Measurements from ENCODE around the gene PMP22. TPM values are rescaled to one million over a fixed set of nuclear protein-coding genes. Genes with fewer than 3 reads are reported as not detected.

Gene PMP22
- total RNA-seq, 3 donors from 2014 or later (not counting 1 experiment from before 2014, with no cell fraction given): 5.7 TPM; not detected in 2

DNA sequence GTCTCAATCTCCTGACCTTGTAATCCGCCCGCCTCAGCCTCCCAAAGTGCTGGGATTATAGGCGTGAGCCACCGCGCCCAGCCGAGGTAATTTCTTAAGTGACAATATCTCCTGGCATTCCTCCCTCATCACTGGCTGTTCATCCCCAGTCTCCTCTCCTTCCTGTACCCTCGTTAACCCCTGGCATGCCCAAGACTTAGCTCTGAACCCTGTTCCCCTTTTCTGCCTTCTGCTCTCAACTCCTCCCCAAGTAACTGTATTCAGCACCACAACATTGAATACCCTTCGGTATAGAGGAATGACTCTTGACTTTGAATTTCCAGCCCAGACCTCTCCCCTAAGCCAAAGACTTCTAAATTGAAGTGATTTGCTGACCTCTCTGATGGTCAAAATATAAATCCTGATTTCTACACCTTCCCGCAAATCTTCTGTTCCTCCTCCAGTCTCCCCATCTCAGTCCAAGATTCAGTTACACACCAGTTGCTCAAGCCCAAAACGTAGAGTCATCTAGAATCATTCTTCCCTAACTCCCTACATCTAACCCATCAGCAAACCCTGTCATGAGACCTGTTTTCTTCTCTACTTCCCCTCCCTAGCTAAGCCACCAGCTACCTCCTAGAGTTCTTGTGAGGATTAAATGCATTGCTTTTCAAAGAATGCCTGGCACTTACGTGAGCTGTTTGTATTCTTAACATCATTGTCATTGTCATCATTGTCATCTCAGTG is 14.8 kb downstream of the PMP22 start:
- no peak overlapping the region for H3K27ac ChIP-seq (ENCODE audit: low read length)
- no peaks in the 10 kb centered on the region for H3K36me3 Mint-ChIP-seq
- no peaks in the 10 kb centered on the region for H3K4me1 Mint-ChIP-seq
- no peak overlapping the region for H3K27ac Mint-ChIP-seq
- DNase-seq (no peak), ATAC-seq (no peak)
- H3K36me3 ChIP-seq (ENCODE audit: control insufficient read depth, insufficient read depth, low read length): no peaks in the 10 kb centered on the region
- intact Hi-C loops (cut with micrococcal nuclease): loop anchor here (10.0 kb wide), 1 partner anchor 255 kb away; no protein-coding TSS in a partner anchor
- H3K27me3 Mint-ChIP-seq (ENCODE audit: low read depth in 2 of 2): peaks cover 9 to 13% of the 10 kb centered on the region in 2 donors
- H3K4me3 ChIP-seq (ENCODE audit: low read length): no peak overlapping the region
- no peaks in the 10 kb centered on the region for H3K27me3 ChIP-seq (ENCODE audit: control insufficient read depth, insufficient read depth, low read length)
- no peak overlapping the region for H3K4me3 Mint-ChIP-seq
- TF ChIP-seq, protein P1, sequence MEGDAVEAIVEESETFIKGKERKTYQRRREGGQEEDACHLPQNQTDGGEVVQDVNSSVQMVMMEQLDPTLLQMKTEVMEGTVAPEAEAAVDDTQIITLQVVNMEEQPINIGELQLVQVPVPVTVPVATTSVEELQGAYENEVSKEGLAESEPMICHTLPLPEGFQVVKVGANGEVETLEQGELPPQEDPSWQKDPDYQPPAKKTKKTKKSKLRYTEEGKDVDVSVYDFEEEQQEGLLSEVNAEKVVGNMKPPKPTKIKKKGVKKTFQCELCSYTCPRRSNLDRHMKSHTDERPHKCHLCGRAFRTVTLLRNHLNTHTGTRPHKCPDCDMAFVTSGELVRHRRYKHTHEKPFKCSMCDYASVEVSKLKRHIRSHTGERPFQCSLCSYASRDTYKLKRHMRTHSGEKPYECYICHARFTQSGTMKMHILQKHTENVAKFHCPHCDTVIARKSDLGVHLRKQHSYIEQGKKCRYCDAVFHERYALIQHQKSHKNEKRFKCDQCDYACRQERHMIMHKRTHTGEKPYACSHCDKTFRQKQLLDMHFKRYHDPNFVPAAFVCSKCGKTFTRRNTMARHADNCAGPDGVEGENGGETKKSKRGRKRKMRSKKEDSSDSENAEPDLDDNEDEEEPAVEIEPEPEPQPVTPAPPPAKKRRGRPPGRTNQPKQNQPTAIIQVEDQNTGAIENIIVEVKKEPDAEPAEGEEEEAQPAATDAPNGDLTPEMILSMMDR (IDR thresholded peaks at IDR 0.05): no peak
- H3K9me3 Mint-ChIP-seq: no peaks in the 10 kb centered on the region
- WGBS (ENCODE audit: insufficient coverage): 80% methylated on average over 11 of the region's 11 CpGs
- no peaks in the 10 kb centered on the region for H3K9me3 ChIP-seq (ENCODE audit: control insufficient read depth, insufficient read depth, low read length)
- no peaks in the 10 kb centered on the region for H3K4me1 ChIP-seq (ENCODE audit: control insufficient read depth, insufficient read depth, low read length)

DNA sequence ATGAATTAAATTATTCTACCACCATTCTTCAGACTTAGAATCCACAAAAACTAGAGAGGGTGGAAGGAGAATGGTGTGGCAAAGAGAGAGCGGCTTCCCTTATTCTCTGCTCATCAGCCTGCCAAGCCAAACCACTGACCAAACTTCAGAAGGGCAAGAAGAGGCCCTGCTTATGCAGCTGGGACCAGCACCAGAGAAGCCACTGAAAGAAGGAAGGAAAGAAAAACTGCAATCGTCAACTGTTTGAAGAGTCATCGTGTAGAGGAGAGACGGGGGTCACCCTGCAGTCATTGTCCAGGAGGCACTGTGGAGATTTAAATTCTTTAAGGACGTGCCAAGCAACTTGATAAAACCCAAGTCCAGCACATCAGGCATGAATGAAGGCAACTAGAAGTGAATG is 15.6 kb downstream of the PMP22 start:
- Mint-ChIP-seq H3K36me3 (no peaks in the 10 kb centered on the region), H3K9me3 (no peaks in the 10 kb centered on the region), H3K27me3 (ENCODE audit: low read depth in 2 of 2) (peaks cover 10 to 12% of the 10 kb centered on the region in 2 donors), H3K4me1 (no peaks in the 10 kb centered on the region), H3K27ac (no peak overlapping the region), H3K4me3 (no peak overlapping the region)
- Histone ChIP-seq H3K4me3 (ENCODE audit: low read length) (no peak overlapping the region), H3K27ac (ENCODE audit: low read length) (no peak overlapping the region), H3K27me3 (ENCODE audit: control insufficient read depth, insufficient read depth, low read length) (no peaks in the 10 kb centered on the region), H3K36me3 (ENCODE audit: control insufficient read depth, insufficient read depth, low read length) (no peaks in the 10 kb centered on the region), H3K4me1 (ENCODE audit: control insufficient read depth, insufficient read depth, low read length) (no peaks in the 10 kb centered on the region), H3K9me3 (ENCODE audit: control insufficient read depth, insufficient read depth, low read length) (no peaks in the 10 kb centered on the region)
- 49% methylated on average over 4 of the region's 5 CpGs for WGBS (ENCODE audit: insufficient coverage)
- intact Hi-C loops (cut with micrococcal nuclease): no loop called here
- DNase-seq: no peak
- no peak for ATAC-seq
- TF ChIP-seq, protein P1 (IDR thresholded peaks at IDR 0.05): no peak

DNA sequence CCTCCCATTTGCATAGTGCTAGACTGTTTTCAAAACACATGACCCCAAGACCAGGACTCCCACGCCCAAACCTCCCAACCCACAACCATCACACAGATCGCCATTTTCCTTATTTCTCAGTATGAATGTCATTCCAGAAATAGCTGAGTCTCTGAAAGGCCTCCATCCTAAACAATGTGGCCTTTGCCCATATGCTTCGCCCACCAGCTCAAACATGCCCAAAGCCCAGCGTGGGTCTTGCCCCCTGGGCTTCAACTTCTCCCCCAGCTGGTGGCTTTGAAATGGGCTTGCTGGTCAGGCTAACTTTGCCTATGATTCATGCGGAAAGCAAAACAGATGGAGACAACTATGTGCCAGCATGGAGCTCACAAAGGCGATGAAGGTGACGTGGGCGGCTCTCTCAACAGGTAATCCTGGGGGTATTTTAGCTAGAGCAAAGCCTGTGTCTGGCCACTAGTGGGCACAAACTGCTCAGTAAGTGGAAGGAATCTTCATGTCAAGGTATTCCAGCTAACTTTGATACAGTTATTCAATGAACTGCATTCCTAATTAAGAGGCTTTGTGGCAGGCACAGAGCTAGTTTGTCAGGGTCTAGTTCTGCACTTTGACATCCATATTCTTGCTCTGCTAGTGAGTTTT is 17.1 kb downstream of the PMP22 start:
- Mint-ChIP-seq H3K27me3 (ENCODE audit: low read depth in 2 of 2) (peaks cover 3 to 5% of the 10 kb centered on the region in 2 donors), H3K4me3 (no peak overlapping the region), H3K36me3 (no peaks in the 10 kb centered on the region), H3K4me1 (no peaks in the 10 kb centered on the region), H3K27ac (no peak overlapping the region), H3K9me3 (no peaks in the 10 kb centered on the region)
- intact Hi-C loops (cut with micrococcal nuclease): no loop called here
- no peak overlapping the region for H3K27ac ChIP-seq (ENCODE audit: low read length)
- TF ChIP-seq, protein P1 (IDR thresholded peaks at IDR 0.05): no peak
- DNase-seq (no peak), ATAC-seq (no peak)
- 89% methylated on average over 8 of the region's 8 CpGs for WGBS (ENCODE audit: insufficient coverage)
- no peaks in the 10 kb centered on the region for H3K27me3 ChIP-seq (ENCODE audit: control insufficient read depth, insufficient read depth, low read length)
- no peak overlapping the region for H3K4me3 ChIP-seq (ENCODE audit: low read length)
- no peaks in the 10 kb centered on the region for H3K9me3 ChIP-seq (ENCODE audit: control insufficient read depth, insufficient read depth, low read length)
- H3K4me1 ChIP-seq (ENCODE audit: control insufficient read depth, insufficient read depth, low read length): no peaks in the 10 kb centered on the region
- H3K36me3 ChIP-seq (ENCODE audit: control insufficient read depth, insufficient read depth, low read length): no peaks in the 10 kb centered on the region
